Tibial nerve (tissue), 4 donors: ENCODE data around the gene DNMT1.

Experiments
- CTCF ChIP-seq, 5 experiments: fragments of 200-600 bp in 3 of 5; fragments of 450-650 bp in 2 of 5; sonication (generic) in 3 of 5; IDR thresholded peaks; one replicate each; pipeline ENCODE4 v1.5.1; 2016 to 2019; ENCODE audit warnings: antibody characterized with exemption in 5 of 5, mild to moderate bottlenecking in 3 of 5, moderate library complexity in 2 of 5
- EP300 ChIP-seq, 2 donors: sonication (generic); formaldehyde crosslinking; IDR thresholded peaks; one replicate each; pipeline ENCODE4 v1.6.1; 2017; ENCODE audit warnings: antibody characterized with exemption in 2 of 2, mild to moderate bottlenecking in 1 of 2
- POLR2A ChIP-seq, 2 donors: fragments of 450-650 bp; IDR thresholded peaks; one replicate each; pipeline ENCODE4 v1.6.1; 2017; ENCODE audit warnings: antibody characterized with exemption in 2 of 2, mild to moderate bottlenecking in 2 of 2, moderate library complexity in 2 of 2

GRCh38 chr19:10231612-10232228 lies 37.0 kb upstream of the DNMT1 start:
- TF ChIP-seq POLR2A (IDR thresholded peaks at IDR 0.05) = no peak
- TF ChIP-seq CTCF (IDR thresholded peaks at IDR 0.05) = no peak
- no peak for TF ChIP-seq EP300 (IDR thresholded peaks at IDR 0.05)
